Bronchial epithelial cell (primary cell): Measurements from ENCODE around the gene SIAH2. TPM values are rescaled to one million over a fixed set of nuclear protein-coding genes. Genes with fewer than 3 reads are reported as not detected.
A peak's percentile ranks its signal among the peaks of the same experiment; 100 is the strongest.
"Not testable (repeated sequence)": the region's sequence is repeated elsewhere in the genome, so short reads cannot be mapped to it uniquely, and the experiment has no call there.

Source experiments
- DNase-seq: peaks from one replicate; pipeline ENCODE4 v3.0.0-alpha.2; 2010; ENCODE audit warnings: low read depth
- FAIRE-seq: peaks from 2 replicates; lab custom pipeline; 2011; peaks lifted over from hg19 to GRCh38; lab: Jason Lieb, UNC
- H3K27me3 ChIP-seq: 2 replicates; pipeline ENCODE4 v1.5.1; 2011; ENCODE audit warnings: low read length; ENCODE audit not compliant: control insufficient read depth, insufficient read depth
- H3K36me3 ChIP-seq: 2 replicates; pipeline ENCODE4 v1.5.1; 2011; ENCODE audit warnings: low read length; ENCODE audit not compliant: control insufficient read depth, insufficient read depth
- H3K4me3 ChIP-seq: 2 replicates; pipeline ENCODE4 v1.5.1; 2011; ENCODE audit warnings: mild to moderate bottlenecking, low read depth, low read length, control low read depth
- CTCF ChIP-seq: IDR thresholded peaks from 2 replicates; pipeline ENCODE4 v1.5.1; 2011; ENCODE audit warnings: mild to moderate bottlenecking, moderate library complexity, low read length, control low read depth, inconsistent platforms; ENCODE audit not compliant: insufficient read depth, severe bottlenecking
- total RNA-seq: library from RNA; depleted of rRNA; stranded (reverse); fragments of >200 nt; gene quantifications from 2 replicates; pipeline ENCODE4 v1.2.1, GENCODE V29; 2014

SIAH2 gene
- total RNA-seq, 1 donor from 2014 or later: 36.1 TPM

GRCh38 chr3:150803440-150803985, 40.5 kb upstream of the SIAH2 start:
- Histone ChIP-seq H3K36me3 (no peaks in the 10 kb centered on the region), H3K27me3 (no peaks in the 10 kb centered on the region), H3K4me3 (no peak overlapping the region)
- DNase-seq (no peak), FAIRE-seq (peak; percentile 32)
- TF ChIP-seq CTCF: no peak

GRCh38 chr3:150800722-150801121, 37.8 kb upstream of the SIAH2 start:
- no peak for DNase-seq
- no peaks in the 10 kb centered on the region for H3K36me3 ChIP-seq
- H3K4me3 ChIP-seq: no peak overlapping the region
- TF ChIP-seq CTCF: no peak
- no peaks in the 10 kb centered on the region for H3K27me3 ChIP-seq
- no peak for FAIRE-seq

GRCh38 chr3:150798122-150798618, 35.2 kb upstream of the SIAH2 start:
- no peak for DNase-seq
- no peak for TF ChIP-seq CTCF
- no peaks in the 10 kb centered on the region for H3K27me3 ChIP-seq
- H3K4me3 ChIP-seq: no peak overlapping the region
- no peak for FAIRE-seq
- H3K36me3 ChIP-seq: no peaks in the 10 kb centered on the region

- Histone ChIP-seq H3K36me3 (no peaks in the 10 kb centered on the region), H3K4me3 (no peak overlapping the region), H3K27me3 (no peaks in the 10 kb centered on the region)
- DNase-seq (peak; percentile 56), FAIRE-seq (no peak)
- TF ChIP-seq CTCF: no peak
These were observed 34.2 kb upstream of the SIAH2 start for GRCh38 chr3:150797155-150797554.

GRCh38 chr3:150796527-150796926, 33.6 kb upstream of the SIAH2 start:
- H3K27me3 ChIP-seq, DNase-seq, FAIRE-seq, H3K36me3 ChIP-seq, H3K4me3 ChIP-seq: not testable (repeated sequence)

- DNase-seq (no peak), FAIRE-seq (peak; percentile 40)
- Histone ChIP-seq H3K4me3 (no peak overlapping the region), H3K36me3 (no peaks in the 10 kb centered on the region), H3K27me3 (no peaks in the 10 kb centered on the region)
- peak; percentile 3 for TF ChIP-seq CTCF
These were observed 30.7 kb upstream of the SIAH2 start for GRCh38 chr3:150793641-150794040.
